KMS-11 (cell line): Measurements from ENCODE around the gene GLP2R.

ENCODE experiments used
- H2AFZ ChIP-seq: fragments of 200-600 bp; sonication (generic); 2 replicates; pipeline ENCODE4 v1.6.1; 2016; ENCODE audit warnings: antibody characterized with exemption, mixed run types, low read depth
- H3K27ac ChIP-seq: fragments of 200-600 bp; sonication (generic); 2 replicates; pipeline ENCODE4 v1.6.1; 2016; ENCODE audit warnings: mild to moderate bottlenecking, mixed run types
- H3K27me3 ChIP-seq: fragments of 200-600 bp; sonication (generic); 2 replicates; pipeline ENCODE4 v1.6.1; 2017; ENCODE audit warnings: mild to moderate bottlenecking, low read depth, mixed run types, moderate library complexity; ENCODE audit not compliant: insufficient read depth
- H3K36me3 ChIP-seq: fragments of 200-600 bp; sonication (generic); 2 replicates; pipeline ENCODE4 v1.6.1; 2017; ENCODE audit warnings: mild to moderate bottlenecking, mixed run types; ENCODE audit not compliant: insufficient read depth
- H3K4me1 ChIP-seq: fragments of 200-600 bp; sonication (generic); 2 replicates; pipeline ENCODE4 v1.6.1; 2016; ENCODE audit warnings: mild to moderate bottlenecking, low read depth, mixed run types; ENCODE audit not compliant: poor library complexity, severe bottlenecking
- H3K4me2 ChIP-seq: fragments of 200-600 bp; sonication (generic); 2 replicates; pipeline ENCODE4 v1.7.0; 2016; ENCODE audit warnings: mild to moderate bottlenecking, mixed run types
- H3K4me3 ChIP-seq: fragments of 200-600 bp; sonication (generic); IDR thresholded peaks from 2 replicates; pipeline ENCODE4 v1.6.1; 2017; ENCODE audit warnings: low read depth, low read length, mixed read lengths; ENCODE audit not compliant: insufficient read depth
- H3K79me2 ChIP-seq: fragments of 200-600 bp; sonication (generic); 2 replicates; pipeline ENCODE4 v1.6.1; 2016; ENCODE audit warnings: low read depth, mixed run types; ENCODE audit not compliant: insufficient read depth
- H3K9ac ChIP-seq: fragments of 200-600 bp; sonication (generic); 2 replicates; pipeline ENCODE4 v1.6.1; 2016; ENCODE audit warnings: mild to moderate bottlenecking, mixed run types
- H4K20me1 ChIP-seq: fragments of 200-600 bp; sonication (generic); 2 replicates; pipeline ENCODE4 v1.6.1; 2016; ENCODE audit warnings: mild to moderate bottlenecking, mixed run types; ENCODE audit not compliant: insufficient read depth
- CTCF ChIP-seq: fragments of 200-600 bp; sonication (generic); conservative IDR thresholded peaks from 2 replicates; pipeline ENCODE4 v1.6.1; 2017; ENCODE audit warnings: low read depth, mild to moderate bottlenecking, antibody characterized with exemption, low read length, moderate library complexity, mixed read lengths

GLP2R gene

GRCh38 chr17:9868552-9868951 lies 42.8 kb downstream of the GLP2R start:
- Histone ChIP-seq H3K9ac (no peak overlapping the region), H3K36me3 (no peaks in the 10 kb centered on the region), H3K4me3 (no peak overlapping the region), H3K27me3 (no peaks in the 10 kb centered on the region), H4K20me1 (no peaks in the 10 kb centered on the region), H2AFZ (no peak overlapping the region), H3K79me2 (no peaks in the 10 kb centered on the region), H3K4me1 (no peaks in the 10 kb centered on the region), H3K4me2 (no peak overlapping the region), H3K27ac (no peak overlapping the region)
- TF ChIP-seq CTCF, result no peak

GRCh38 chr17:9872852-9873251 lies 47.1 kb downstream of the GLP2R start:
- H3K4me3 ChIP-seq, result no peak overlapping the region

GRCh38 chr17:9874722-9875121 lies 49.0 kb downstream of the GLP2R start:
- Histone ChIP-seq H2AFZ (no peak overlapping the region), H3K27ac (no peak overlapping the region), H3K79me2 (no peaks in the 10 kb centered on the region), H3K9ac (no peak overlapping the region), H3K4me2 (no peak overlapping the region), H3K4me1 (no peaks in the 10 kb centered on the region), H3K36me3 (no peaks in the 10 kb centered on the region), H3K4me3 (no peak overlapping the region), H4K20me1 (no peaks in the 10 kb centered on the region), H3K27me3 (no peaks in the 10 kb centered on the region)
- TF ChIP-seq CTCF, result no peak

More at GRCh38 chr17:9872852-9873251, 47.1 kb downstream of the GLP2R start:
- Histone ChIP-seq H3K4me2 (no peak overlapping the region), H2AFZ (no peak overlapping the region), H4K20me1 (no peaks in the 10 kb centered on the region), H3K36me3 (no peaks in the 10 kb centered on the region), H3K9ac (no peak overlapping the region), H3K27ac (no peak overlapping the region), H3K4me1 (no peaks in the 10 kb centered on the region), H3K79me2 (no peaks in the 10 kb centered on the region), H3K27me3 (no peaks in the 10 kb centered on the region)
- no peak for TF ChIP-seq CTCF

GRCh38 chr17:9875441-9875840 lies 49.7 kb downstream of the GLP2R start:
- no peak for TF ChIP-seq CTCF
- Histone ChIP-seq H3K4me2 (no peak overlapping the region), H3K4me1 (no peaks in the 10 kb centered on the region), H4K20me1 (no peaks in the 10 kb centered on the region), H3K27me3 (no peaks in the 10 kb centered on the region), H3K4me3 (no peak overlapping the region), H3K27ac (no peak overlapping the region), H3K9ac (no peak overlapping the region), H3K36me3 (no peaks in the 10 kb centered on the region), H2AFZ (no peak overlapping the region), H3K79me2 (no peaks in the 10 kb centered on the region)
